ENCODE data around the gene PCYT1A.
"Not testable (repeated sequence)": the region's sequence is repeated elsewhere in the genome, so short reads cannot be mapped to it uniquely, and the experiment has no call there.

The PCYT1A gene

DNA sequence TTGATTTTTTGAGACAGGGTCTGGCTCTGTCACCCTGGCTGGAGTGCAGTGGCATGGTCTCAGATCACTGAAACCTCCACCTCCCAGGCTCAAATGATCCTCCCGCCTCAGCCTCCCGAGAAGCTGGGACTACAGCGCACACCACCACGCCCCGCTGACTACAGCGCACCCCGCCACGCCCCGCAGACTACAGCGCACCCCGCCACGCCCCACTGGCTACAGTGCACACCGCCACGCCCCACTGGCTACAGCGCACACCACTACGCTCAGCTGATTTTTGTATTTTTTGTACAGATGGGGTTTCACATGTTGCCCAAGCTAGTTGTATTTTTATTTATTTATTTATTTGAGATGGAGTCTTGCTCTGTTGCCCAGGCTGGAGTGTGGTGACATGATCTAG is 35.6 kb downstream of the PCYT1A start:
- TF ChIP-seq, protein P1, sequence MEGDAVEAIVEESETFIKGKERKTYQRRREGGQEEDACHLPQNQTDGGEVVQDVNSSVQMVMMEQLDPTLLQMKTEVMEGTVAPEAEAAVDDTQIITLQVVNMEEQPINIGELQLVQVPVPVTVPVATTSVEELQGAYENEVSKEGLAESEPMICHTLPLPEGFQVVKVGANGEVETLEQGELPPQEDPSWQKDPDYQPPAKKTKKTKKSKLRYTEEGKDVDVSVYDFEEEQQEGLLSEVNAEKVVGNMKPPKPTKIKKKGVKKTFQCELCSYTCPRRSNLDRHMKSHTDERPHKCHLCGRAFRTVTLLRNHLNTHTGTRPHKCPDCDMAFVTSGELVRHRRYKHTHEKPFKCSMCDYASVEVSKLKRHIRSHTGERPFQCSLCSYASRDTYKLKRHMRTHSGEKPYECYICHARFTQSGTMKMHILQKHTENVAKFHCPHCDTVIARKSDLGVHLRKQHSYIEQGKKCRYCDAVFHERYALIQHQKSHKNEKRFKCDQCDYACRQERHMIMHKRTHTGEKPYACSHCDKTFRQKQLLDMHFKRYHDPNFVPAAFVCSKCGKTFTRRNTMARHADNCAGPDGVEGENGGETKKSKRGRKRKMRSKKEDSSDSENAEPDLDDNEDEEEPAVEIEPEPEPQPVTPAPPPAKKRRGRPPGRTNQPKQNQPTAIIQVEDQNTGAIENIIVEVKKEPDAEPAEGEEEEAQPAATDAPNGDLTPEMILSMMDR (IDR thresholded peaks at IDR 0.05; ENCODE audit: insufficient read depth, low read depth, low read length, missing control alignments): no peak
- H3K4me3 ChIP-seq (ENCODE audit: low read depth, low read length): no peak overlapping the region
- peak; percentile 30 for DNase-seq (ENCODE audit: low read depth)

- DNase-seq (ENCODE audit: low read depth): no peak
- no peak overlapping the region for H3K4me3 ChIP-seq (ENCODE audit: low read depth, low read length)
- TF ChIP-seq, protein P1 (IDR thresholded peaks at IDR 0.05; ENCODE audit: insufficient read depth, low read depth, low read length, missing control alignments): no peak
These were observed 40.8 kb downstream of the PCYT1A start for GRCh38 chr3:196246612-196247308.

GRCh38 chr3:196244166-196244565 is 43.4 kb downstream of the PCYT1A start:
- not testable (repeated sequence) for DNase-seq (ENCODE audit: low read depth); H3K4me3 ChIP-seq (ENCODE audit: low read depth, low read length)

DNA sequence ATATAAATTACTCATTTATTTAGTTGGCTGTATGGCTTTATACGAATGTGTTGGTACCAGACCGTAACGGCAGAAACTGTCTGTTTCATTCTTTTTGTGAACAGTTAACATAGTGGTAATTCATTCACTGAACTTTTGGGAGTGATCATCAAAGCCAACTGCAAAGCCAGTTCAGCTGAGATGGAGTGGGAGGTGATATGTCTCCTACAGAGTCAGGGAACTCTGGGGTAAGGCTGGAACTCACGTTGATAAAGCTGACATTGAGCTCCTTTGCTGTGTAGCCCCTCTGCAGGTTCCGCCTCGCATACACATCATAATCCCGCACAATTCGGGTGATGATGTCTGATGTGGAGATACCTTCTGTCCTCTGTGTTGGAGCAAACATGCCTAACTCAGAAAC is 45.8 kb downstream of the PCYT1A start:
- no peak overlapping the region for H3K4me3 ChIP-seq (ENCODE audit: low read depth, low read length)
- TF ChIP-seq, protein P1 (IDR thresholded peaks at IDR 0.05; ENCODE audit: insufficient read depth, low read depth, low read length, missing control alignments): no peak
- DNase-seq (ENCODE audit: low read depth): no peak

DNA sequence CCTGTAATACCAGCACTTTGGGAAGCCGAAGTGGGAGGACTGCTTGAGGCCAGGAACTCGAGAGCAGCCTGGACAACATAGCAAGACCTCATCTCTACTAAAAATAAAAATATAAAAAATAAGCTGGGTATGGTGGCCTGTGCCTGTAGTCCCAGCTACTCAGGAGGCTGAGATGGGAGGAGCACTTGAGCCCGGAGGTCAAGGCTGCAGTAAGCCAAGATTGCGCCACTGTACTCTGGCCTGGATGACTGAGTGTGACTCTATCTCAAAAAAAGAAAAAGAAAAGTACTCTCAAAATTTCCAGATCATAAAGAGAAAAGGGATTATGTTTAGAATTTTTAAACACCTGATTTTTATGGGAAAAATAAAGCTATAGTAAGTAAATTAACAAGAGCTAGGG is 47.1 kb downstream of the PCYT1A start:
- no peak for DNase-seq (ENCODE audit: low read depth)
- TF ChIP-seq, protein P1 (IDR thresholded peaks at IDR 0.05; ENCODE audit: insufficient read depth, low read depth, low read length, missing control alignments): no peak
- H3K4me3 ChIP-seq (ENCODE audit: low read depth, low read length): no peak overlapping the region

DNA sequence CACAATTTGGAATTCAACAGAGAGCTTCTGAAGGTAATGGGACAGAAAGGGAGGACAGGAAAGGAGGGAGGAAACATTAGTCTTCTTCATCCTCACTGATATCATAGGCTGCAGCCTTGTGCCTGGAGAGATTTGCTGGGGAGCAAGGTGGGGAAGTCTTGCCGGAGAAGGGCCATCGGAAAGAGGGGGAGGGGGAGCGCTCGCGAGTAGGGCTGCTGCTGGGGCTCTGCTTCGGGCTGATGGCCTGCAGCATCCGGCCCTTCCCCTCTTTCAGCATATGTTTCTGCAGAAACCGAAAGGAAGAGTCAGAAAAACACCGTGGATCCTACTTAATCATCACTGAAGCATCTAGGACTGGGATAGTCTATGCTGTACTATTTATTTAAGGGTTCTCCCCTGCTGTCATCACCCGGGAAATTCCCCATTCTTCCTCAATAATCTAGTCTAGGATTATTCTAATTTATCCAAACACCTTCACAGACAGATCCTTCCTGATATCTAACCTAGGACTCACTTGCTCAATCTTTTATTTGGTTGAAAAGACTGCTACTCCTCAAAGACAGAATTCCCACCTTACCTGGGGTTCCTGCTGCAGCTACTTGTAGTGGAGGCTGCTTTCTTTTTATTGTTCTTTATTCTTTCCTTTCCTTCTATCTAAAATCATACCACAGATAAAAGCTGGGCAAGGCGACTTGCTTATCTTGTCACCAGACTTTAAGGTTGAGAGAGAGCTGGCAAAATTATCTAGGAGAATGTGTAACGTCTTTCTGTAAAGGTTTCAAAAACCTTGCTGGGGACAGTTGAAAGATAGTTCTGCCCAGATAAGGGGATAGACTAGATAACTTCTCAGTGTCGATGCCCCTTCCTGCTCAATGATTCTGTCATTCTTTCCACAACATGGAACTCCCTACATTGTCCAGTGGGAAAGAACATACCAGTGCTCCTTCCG is 48.6 kb downstream of the PCYT1A start:
- no peak for DNase-seq (ENCODE audit: low read depth)
- TF ChIP-seq, protein P1 (IDR thresholded peaks at IDR 0.05; ENCODE audit: insufficient read depth, low read depth, low read length, missing control alignments): no peak

DNA sequence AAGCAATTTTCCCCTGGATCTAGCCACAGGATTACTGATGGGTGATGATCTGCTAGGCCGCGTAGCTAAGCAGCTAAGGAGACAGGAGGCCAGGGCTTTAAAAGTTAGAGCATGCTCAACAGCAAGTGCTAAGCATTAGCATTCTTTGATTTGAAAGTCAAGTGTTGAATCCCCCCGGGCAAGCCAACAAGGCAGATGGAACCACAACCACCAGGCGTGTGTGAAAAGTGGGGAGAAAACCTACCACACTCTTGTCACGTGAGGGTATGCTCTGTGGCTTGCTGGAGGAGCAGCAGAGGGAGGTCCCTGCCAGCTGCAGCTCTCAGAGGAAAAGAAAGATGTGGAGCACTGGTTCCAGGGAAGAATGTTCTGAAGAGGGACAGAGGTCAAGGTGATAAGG is 50.3 kb downstream of the PCYT1A start:
- TF ChIP-seq, protein P1 (IDR thresholded peaks at IDR 0.05; ENCODE audit: insufficient read depth, low read depth, low read length, missing control alignments): no peak
- H3K4me3 ChIP-seq (ENCODE audit: low read depth, low read length): no peak overlapping the region
- DNase-seq (ENCODE audit: low read depth): peak; percentile 41

More for the DNA sequence above, 48.6 kb downstream of the PCYT1A start:
- H3K4me3 ChIP-seq (ENCODE audit: low read depth, low read length): no peak overlapping the region
